ENCODE measurements around the gene KRT27. TPM values are rescaled to one million over a fixed set of nuclear protein-coding genes. Genes with fewer than 3 reads are reported as not detected.

Gene KRT27
- total and polyA plus RNA-seq, 10 of the 15 experiments (the other 5 are each of a cell fraction or from before 2014, with no cell fraction given): not detected

GRCh38 chr17:40778461-40778860, 3.9 kb downstream of the KRT27 start:
- ATAC-seq (no peak), FAIRE-seq (no peak), DNase-seq (ENCODE audit: low read depth, low spot score) (no peak)
- 17% methylated on average over 5 of the region's 5 CpGs for WGBS (ENCODE audit: insufficient coverage, insufficient replicate concordance, low lambda C conversion rate, missing lambda C conversion rate)
- POLR2A ChIA-PET: no interaction called here
- Histone ChIP-seq H3K9me3 (replicated peaks; ENCODE audit: control insufficient read depth, insufficient read depth, low read length) (no peaks in the 10 kb centered on the region), H3K27ac (ENCODE audit: control insufficient read depth, insufficient read depth) (no peak overlapping the region), H3K9ac (ENCODE audit: control insufficient read depth, insufficient read depth, low read length) (no peak overlapping the region), H3K4me1 (ENCODE audit: control insufficient read depth, insufficient read depth, low read length) (no peaks in the 10 kb centered on the region), H3K4me2 (ENCODE audit: control insufficient read depth, insufficient read depth) (no peak overlapping the region), H3K79me2 (ENCODE audit: control insufficient read depth, insufficient read depth, low read length) (no peaks in the 10 kb centered on the region), H3K27me3 (replicated peaks in 1 of 2; ENCODE audit: control insufficient read depth in 2 of 2, insufficient read depth in 2 of 2, low read length in 1 of 2) (peaks cover 0 to 6% of the 10 kb centered on the region in 2 experiments; a peak in 1 of 4 replicates), H3K4me3 (no peak overlapping the region), H4K20me1 (ENCODE audit: control insufficient read depth, insufficient read depth) (no peaks in the 10 kb centered on the region), H3K36me3 (ENCODE audit: control insufficient read depth in 2 of 2, insufficient read depth in 2 of 2, low read length in 1 of 2) (no peaks in the 10 kb centered on the region), H2AFZ (ENCODE audit: control insufficient read depth, low read depth, low read length) (no peak overlapping the region)
- BruUV-seq (replicated peaks): no TSS peak
- CTCF ChIA-PET: interaction anchor here (1.0 kb wide), 1 partner anchor 889 kb away, joined by 3 read pairs; no protein-coding TSS in a partner anchor
- in situ Hi-C loops (cut with MboI) (no loop called here), intact Hi-C loops (cut with micrococcal nuclease; ENCODE audit: unreplicated experiment) (loop anchor here (5.0 kb wide), 1 partner anchor 101 kb away; no protein-coding TSS in a partner anchor)
- no peak for TF ChIP-seq RAD21 (IDR thresholded peaks at IDR 0.05; ENCODE audit: insufficient read depth, low read depth, low read length)
- no peak for TF ChIP-seq NFYA (IDR thresholded peaks at IDR 0.05; ENCODE audit: borderline replicate concordance, low read depth, low read length)
- no peak for TF ChIP-seq TCF3 (IDR thresholded peaks at IDR 0.05; ENCODE audit: borderline replicate concordance, insufficient read depth, low read depth, low read length)
- TF ChIP-seq NFYB (IDR thresholded peaks at IDR 0.05; ENCODE audit: insufficient read depth, low read depth, low read length): no peak
- TF ChIP-seq ATF2 (IDR thresholded peaks at IDR 0.05; ENCODE audit: low read length): no peak
- no peak for TF ChIP-seq SMARCA5 (IDR thresholded peaks at IDR 0.05)
- no peak for TF ChIP-seq E2F8 (IDR thresholded peaks at IDR 0.05; ENCODE audit: low read depth, partially characterized antibody)
- no peak for TF ChIP-seq RCOR1 (conservative IDR thresholded peaks at IDR 0.05; ENCODE audit: low read depth, low read length)
- no peak for TF ChIP-seq IRF5 (IDR thresholded peaks at IDR 0.05; ENCODE audit: borderline replicate concordance)
- no peak for TF ChIP-seq CREM (IDR thresholded peaks at IDR 0.05; ENCODE audit: low read depth)
- TF ChIP-seq E4F1 (IDR thresholded peaks at IDR 0.05; ENCODE audit: borderline replicate concordance, partially characterized antibody): no peak
- no peak for TF ChIP-seq BCL11A (IDR thresholded peaks at IDR 0.05; ENCODE audit: low read depth, low read length)
- TF ChIP-seq GABPA (IDR thresholded peaks at IDR 0.05; ENCODE audit: low read depth): no peak
- no peak for TF ChIP-seq FOS (IDR thresholded peaks at IDR 0.05; ENCODE audit: borderline replicate concordance, extremely low read depth, insufficient read length)
- TF ChIP-seq ATF7 (IDR thresholded peaks at IDR 0.05; ENCODE audit: low read depth): no peak
- no peak for TF ChIP-seq ZBED1 (IDR thresholded peaks at IDR 0.05; ENCODE audit: borderline replicate concordance)
- TF ChIP-seq EGR1 (IDR thresholded peaks at IDR 0.05; ENCODE audit: borderline replicate concordance in 1 of 2, low read depth in 2 of 2, low read length in 2 of 2): no peak
- RAD21 ChIA-PET (ENCODE audit: unreplicated experiment): no interaction called here
- SMC1A ChIA-PET (ENCODE audit: uncharacterized antibody, unreplicated experiment): no interaction called here

All from GM12878 (cell line).